HEK293T (cell line): ENCODE measurements around the gene CALN1.

Experiments used
- ELF4 ChIP-seq: fragments of 450-650 bp; IDR thresholded peaks from 2 replicates; pipeline ENCODE4 v1.6.1; 2017; ENCODE audit warnings: antibody characterized with exemption
- FOXK2 ChIP-seq: fragments of 450-650 bp; IDR thresholded peaks from 2 replicates; pipeline ENCODE4 v1.6.1; 2016; ENCODE audit warnings: mild to moderate bottlenecking
- HDGF ChIP-seq: fragments of 450-650 bp; IDR thresholded peaks from 2 replicates; pipeline ENCODE4 v1.6.1; 2017; ENCODE audit warnings: antibody characterized with exemption, borderline replicate concordance
- NFRKB ChIP-seq: fragments of 450-650 bp; IDR thresholded peaks from 2 replicates; pipeline ENCODE4 v1.6.1; 2016; ENCODE audit warnings: mild to moderate bottlenecking, moderate library complexity
- TARDBP ChIP-seq: fragments of 450-650 bp; IDR thresholded peaks from 2 replicates; pipeline ENCODE4 v1.6.1; 2016
- TF ChIP-seq, protein P1 (sequence below): fragments of 450-650 bp; IDR thresholded peaks from 2 replicates; pipeline ENCODE4 v1.6.1; 2016

DNA sequence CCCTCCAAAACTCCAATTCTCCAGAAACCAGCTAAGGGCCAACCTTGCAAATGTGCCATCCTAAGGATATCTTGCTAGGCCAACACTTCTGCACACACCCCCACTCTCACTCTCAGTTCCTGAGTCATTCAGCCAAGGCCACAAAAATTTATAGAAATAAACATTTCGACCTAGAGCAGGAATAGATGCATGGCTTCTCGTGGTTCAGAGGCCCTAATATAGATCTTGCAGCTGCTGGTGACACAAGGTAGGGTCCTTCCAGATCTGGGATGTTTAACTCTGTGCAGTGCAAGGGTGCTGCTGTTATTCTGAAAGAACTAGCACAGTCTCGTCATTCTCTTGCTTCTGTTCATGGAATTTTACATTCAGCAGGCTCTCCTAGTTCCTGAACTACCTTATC, 369.3 kb downstream of the CALN1 start:
- TF ChIP-seq NFRKB (no peak), TARDBP (no peak), ELF4 (no peak), HDGF (no peak), FOXK2 (no peak)
- TF ChIP-seq, protein P1, sequence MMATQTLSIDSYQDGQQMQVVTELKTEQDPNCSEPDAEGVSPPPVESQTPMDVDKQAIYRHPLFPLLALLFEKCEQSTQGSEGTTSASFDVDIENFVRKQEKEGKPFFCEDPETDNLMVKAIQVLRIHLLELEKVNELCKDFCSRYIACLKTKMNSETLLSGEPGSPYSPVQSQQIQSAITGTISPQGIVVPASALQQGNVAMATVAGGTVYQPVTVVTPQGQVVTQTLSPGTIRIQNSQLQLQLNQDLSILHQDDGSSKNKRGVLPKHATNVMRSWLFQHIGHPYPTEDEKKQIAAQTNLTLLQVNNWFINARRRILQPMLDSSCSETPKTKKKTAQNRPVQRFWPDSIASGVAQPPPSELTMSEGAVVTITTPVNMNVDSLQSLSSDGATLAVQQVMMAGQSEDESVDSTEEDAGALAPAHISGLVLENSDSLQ = no peak
